22Rv1 (cell line): ENCODE measurements around the gene PDCD7.

Experiments used
- CTCF ChIP-seq: fragments of 450-650 bp; IDR thresholded peaks from 2 replicates; pipeline ENCODE4 v1.5.1; 2017; ENCODE audit warnings: mild to moderate bottlenecking
- ZFX ChIP-seq: fragments of 450-650 bp; IDR thresholded peaks from 2 replicates; pipeline ENCODE4 v1.6.1; 2017; ENCODE audit warnings: antibody characterized with exemption, borderline replicate concordance

- no peak for TF ChIP-seq CTCF
- TF ChIP-seq ZFX: no peak
These were observed 44.3 kb downstream of the PDCD7 start for GRCh38 chr15:65089206-65089824.
